RWPE1 (cell line): ENCODE data around the gene ILDR1.

Experiments
- CTCF ChIA-PET: fragments of 350-600 bp; sonication (Branson Sonifier 250); formaldehyde crosslinking; extraction: SDS; loops from one replicate; lab custom pipeline; 2021; lab: Yijun Ruan, JAX
- POLR2A ChIA-PET: fragments of 400-600 bp; formaldehyde crosslinking; extraction: SDS; loops from one replicate; lab custom pipeline; 2020; ENCODE audit warnings: antibody characterized with exemption; ENCODE audit not compliant: low non-redundant PET; lab: Yijun Ruan, JAX
- DNase-seq: peaks from one replicate; pipeline ENCODE4 v3.0.0; 2012; ENCODE audit warnings: low spot score
- H3K27ac ChIP-seq: fragments of 450-650 bp; 2 replicates; pipeline ENCODE4 v1.5.1; 2017
- TF ChIP-seq, protein P1 (sequence below): fragments of 450-650 bp; conservative IDR thresholded peaks from 2 replicates; pipeline ENCODE4 v1.5.1; 2017; ENCODE audit warnings: low read depth, mild to moderate bottlenecking

Gene ILDR1

DNA sequence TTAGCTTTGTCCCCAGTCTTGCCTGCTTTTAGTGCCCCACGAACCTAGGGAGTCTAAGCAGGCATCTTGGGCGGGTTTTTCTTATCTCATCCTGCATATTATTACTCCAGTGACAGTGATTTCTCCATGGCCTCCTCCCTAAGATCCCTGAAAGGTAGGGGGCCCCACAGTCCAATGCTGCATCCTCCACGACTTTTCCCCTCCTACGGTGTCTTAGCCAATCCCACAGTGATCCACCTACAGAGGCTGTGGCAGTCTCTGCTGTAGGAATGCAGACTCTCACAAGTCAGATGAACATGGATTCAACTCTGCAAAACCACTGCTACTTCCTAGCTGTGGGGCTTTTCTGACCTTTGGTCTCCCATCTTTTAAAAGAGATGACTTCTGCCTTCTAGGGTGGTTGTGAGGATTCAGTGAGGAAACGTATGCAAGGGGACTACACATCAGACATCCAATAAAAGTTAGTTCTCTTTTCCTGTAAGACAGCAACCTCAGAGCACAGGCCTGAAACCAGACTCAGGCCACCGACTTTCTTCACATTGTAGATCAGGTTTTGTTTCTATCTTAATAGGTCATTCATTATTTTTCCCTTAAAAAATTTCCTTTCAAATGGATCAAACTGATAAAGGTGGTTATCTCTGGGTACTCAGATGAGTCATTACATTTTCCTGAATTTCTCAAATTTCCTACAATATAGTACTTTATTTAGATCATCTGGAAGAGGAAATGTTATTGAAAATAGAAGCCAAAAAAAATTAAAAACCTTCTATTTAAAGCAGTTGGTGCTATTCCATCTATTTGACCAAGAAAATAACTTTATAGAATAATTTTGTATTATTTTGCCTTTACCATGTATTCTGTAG, 23.2 kb downstream of the ILDR1 start:
- TF ChIP-seq, protein P1, sequence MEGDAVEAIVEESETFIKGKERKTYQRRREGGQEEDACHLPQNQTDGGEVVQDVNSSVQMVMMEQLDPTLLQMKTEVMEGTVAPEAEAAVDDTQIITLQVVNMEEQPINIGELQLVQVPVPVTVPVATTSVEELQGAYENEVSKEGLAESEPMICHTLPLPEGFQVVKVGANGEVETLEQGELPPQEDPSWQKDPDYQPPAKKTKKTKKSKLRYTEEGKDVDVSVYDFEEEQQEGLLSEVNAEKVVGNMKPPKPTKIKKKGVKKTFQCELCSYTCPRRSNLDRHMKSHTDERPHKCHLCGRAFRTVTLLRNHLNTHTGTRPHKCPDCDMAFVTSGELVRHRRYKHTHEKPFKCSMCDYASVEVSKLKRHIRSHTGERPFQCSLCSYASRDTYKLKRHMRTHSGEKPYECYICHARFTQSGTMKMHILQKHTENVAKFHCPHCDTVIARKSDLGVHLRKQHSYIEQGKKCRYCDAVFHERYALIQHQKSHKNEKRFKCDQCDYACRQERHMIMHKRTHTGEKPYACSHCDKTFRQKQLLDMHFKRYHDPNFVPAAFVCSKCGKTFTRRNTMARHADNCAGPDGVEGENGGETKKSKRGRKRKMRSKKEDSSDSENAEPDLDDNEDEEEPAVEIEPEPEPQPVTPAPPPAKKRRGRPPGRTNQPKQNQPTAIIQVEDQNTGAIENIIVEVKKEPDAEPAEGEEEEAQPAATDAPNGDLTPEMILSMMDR: no peak
- DNase-seq: no peak
- ChIA-PET POLR2A (no interaction called here), CTCF (interaction anchor here (0.8 kb wide), 1 partner anchor 162 kb away, joined by 3 read pairs; no protein-coding TSS in a partner anchor)
- no peak overlapping the region for H3K27ac ChIP-seq

DNA sequence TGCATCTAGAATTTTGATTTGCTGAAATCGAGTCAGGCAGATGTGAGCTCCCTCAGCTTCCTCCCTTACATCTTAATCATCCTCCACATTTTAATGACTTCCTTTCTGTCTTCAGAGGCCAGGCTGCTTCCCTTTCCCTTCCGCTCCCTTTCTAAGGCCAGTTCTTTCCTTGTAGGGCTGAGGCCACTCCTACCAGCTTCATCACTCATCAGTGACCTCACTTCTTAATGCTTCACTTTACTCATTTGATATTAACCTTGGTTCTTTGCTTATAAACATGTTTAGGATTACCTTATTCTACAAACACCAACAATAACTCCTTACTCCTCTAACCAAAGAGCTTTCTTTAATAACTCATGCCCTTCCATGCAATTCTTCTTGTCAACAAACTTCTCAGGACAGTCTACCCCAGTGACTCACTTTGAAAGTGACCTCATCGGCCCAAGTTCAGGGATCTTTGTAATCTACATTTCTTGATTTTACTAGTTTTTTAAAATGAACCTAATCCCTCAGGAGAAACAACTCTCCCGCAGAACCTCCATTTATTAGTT, 23.9 kb downstream of the ILDR1 start:
- POLR2A ChIA-PET: no interaction called here
- TF ChIP-seq, protein P1: no peak
- DNase-seq: no peak
- no peak overlapping the region for H3K27ac ChIP-seq
- CTCF ChIA-PET: interaction anchor here (1.0 kb wide), 1 partner anchor 27 kb away, joined by 3 read pairs; no protein-coding TSS in a partner anchor

DNA sequence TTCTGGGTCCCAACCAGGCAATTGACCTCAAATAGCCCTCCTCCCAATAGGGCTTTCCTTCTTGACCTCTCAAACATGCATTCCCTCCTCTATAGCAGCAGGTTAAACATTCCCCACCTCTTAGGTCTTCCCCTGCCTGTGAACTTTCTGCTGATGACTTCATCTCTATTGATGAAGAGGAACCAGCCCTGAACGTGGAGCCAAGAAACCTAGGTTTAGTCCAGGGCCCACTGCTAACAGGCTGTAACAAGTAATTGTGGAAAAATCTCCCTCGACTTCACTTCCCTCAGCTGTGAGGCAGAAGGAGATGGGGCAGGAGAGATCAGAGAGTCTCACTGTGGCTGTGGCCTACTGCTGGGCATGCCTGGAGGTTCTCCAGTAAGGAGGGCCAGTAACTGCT, 24.7 kb downstream of the ILDR1 start:
- H3K27ac ChIP-seq: no peak overlapping the region
- POLR2A ChIA-PET: no interaction called here
- DNase-seq: no peak
- TF ChIP-seq, protein P1: no peak
- CTCF ChIA-PET: interaction anchor here (1.0 kb wide), 1 partner anchor 28 kb away, joined by 3 read pairs; no protein-coding TSS in a partner anchor

DNA sequence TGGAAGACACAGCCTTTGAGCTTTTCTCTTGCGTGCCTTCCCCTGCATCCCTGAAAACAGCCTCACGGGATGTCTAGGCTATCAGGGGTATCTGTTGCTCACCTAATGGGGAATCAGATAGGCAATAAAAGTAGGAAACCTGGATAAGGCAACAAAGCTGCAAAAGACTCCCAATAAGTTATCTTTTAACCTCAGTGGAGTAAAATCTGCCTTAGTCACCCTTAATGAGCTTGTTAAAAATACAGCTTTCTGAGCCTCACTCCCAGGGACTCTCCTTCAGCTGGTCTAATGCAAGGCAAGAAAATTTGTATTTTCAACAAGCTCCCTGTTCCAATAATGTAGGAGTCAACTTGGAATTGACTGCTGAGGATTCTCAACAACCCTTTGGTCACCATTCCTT, 25.6 kb downstream of the ILDR1 start:
- ChIA-PET CTCF (no interaction called here), POLR2A (no interaction called here)
- TF ChIP-seq, protein P1: no peak
- DNase-seq: no peak
- no peak overlapping the region for H3K27ac ChIP-seq

DNA sequence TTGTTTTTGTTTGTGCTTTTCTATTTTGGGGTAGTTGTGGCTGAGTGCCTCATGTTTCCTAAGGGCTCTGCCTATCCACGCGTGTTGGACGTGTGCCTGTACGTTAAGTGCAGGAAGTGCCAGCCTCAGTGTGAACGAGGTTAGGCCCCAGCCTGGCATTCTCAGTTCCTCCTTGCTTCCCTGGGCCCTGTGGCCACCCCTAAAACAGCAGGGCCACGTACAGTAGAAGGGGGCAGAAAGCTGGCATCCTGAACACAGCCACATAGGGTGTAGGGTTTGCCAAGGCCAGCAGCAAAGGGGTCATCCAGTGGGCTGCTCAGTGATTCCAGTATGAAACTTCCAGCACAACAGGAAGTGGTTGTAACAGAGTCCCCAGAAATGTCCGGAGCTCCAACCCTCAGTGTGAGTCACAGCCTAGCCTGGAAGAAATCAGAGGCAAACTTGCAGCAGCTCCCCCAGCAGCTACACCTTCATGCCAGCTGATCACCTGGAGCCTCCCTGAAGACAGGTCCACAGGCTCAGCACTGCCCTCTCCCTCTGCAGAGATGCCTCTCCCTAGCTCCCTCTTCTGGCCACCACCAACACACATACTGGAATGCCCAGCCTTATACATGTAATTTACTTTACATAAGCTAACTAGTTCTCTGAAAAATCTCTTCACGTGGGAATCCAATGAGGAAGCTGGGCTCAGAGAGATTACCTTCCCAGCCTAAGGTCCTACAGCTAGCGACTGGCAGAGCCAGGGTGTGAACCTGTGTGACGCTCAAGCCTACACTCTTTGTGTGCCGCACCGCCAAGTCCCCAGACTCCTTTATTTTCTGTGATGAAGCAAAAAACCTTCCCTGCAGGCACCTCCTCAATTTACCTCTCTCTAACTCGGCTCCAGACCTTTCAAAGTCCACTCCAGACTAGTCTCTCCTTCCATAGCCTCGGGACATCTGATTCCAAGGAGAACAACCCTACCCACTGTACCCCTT, 26.6 kb downstream of the ILDR1 start:
- TF ChIP-seq, protein P1: no peak
- ChIA-PET POLR2A (no interaction called here), CTCF (interaction anchor here (0.6 to 1.0 kb wide), 8 partner anchors 17 to 494 kb away, joined by 3 to 7 read pairs (median 4); no protein-coding TSS in a partner anchor)
- no peak overlapping the region; the same call in 1 of the 2 replicates for H3K27ac ChIP-seq
- DNase-seq: peak; percentile 75

DNA sequence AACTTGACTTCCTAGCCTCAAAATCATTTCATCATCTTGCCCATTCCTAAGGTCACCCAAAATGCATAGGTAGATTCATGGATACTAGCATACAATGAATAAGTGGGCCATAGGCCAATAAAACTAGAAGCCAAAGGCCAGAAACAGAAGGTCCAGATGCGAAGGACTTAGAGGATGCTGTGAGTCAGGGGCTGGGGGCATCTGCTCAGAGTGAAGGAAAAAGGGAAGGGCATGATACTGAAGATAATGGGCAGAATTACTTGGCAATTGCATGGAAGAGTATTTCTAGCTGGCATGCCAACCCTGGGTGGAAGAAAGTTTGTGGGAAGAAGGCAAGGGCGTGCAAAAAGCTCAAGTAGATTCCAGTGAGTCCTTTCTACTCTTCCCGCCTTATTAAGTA, 27.5 kb downstream of the ILDR1 start:
- no peak overlapping the region for H3K27ac ChIP-seq
- DNase-seq: no peak
- ChIA-PET CTCF (interaction anchor here (0.6 kb wide), 1 partner anchor 160 kb away, joined by 3 read pairs; the partner anchor contains the start of gene IQCB1), POLR2A (no interaction called here)
- TF ChIP-seq, protein P1: no peak
